ENCODE measurements around the gene PPRC1.
A peak's percentile ranks its signal among the peaks of the same experiment; 100 is the strongest.

Gene PPRC1

GRCh38 chr10:102117391-102118159 lies 15.3 kb upstream of the PPRC1 start:
- DNase-seq (ENCODE audit: low spot score) = peak; percentile 64

- no peak for DNase-seq (ENCODE audit: low spot score)
Measured at GRCh38 chr10:102118867-102119266, 14.0 kb upstream of the PPRC1 start.

GRCh38 chr10:102119417-102120141 lies 13.3 kb upstream of the PPRC1 start:
- peak; percentile 40 for DNase-seq (ENCODE audit: low spot score)

GRCh38 chr10:102120142-102120990 lies 12.5 kb upstream of the PPRC1 start, which contains the start of gene LDB1:
LDB1 (minus strand) TSS chr10:102120368; CDS start chr10:102120110, 258 bp downstream.
- peak; percentile 67 for DNase-seq (ENCODE audit: low spot score)

- DNase-seq (ENCODE audit: low spot score) = no peak
Measured at GRCh38 chr10:102120991-102121738, 11.7 kb upstream of the PPRC1 start.

GRCh38 chr10:102121739-102122372 lies 11.0 kb upstream of the PPRC1 start:
- no peak for DNase-seq (ENCODE audit: low spot score)

- DNase-seq (ENCODE audit: low spot score) = no peak
Measured at GRCh38 chr10:102122450-102122849, 10.4 kb upstream of the PPRC1 start.

GRCh38 chr10:102123223-102123622 lies 9.6 kb upstream of the PPRC1 start:
- no peak for DNase-seq (ENCODE audit: low spot score)

- DNase-seq (ENCODE audit: low spot score) = no peak
Measured at GRCh38 chr10:102131286-102132170, 1.3 kb upstream of the PPRC1 start.

GRCh38 chr10:102132193-102132562 lies 662 bp upstream of the PPRC1 start:
- no peak for DNase-seq (ENCODE audit: low spot score)

- DNase-seq (ENCODE audit: low spot score) = no peak
Measured at GRCh38 chr10:102133373-102134195, 744 bp downstream of the PPRC1 start.

- no peak for DNase-seq (ENCODE audit: low spot score)
Measured at GRCh38 chr10:102134416-102134815, 1.6 kb downstream of the PPRC1 start.

GRCh38 chr10:102135956-102136526 lies 3.2 kb downstream of the PPRC1 start:
- no peak for DNase-seq (ENCODE audit: low spot score)

GRCh38 chr10:102139281-102140110 lies 6.7 kb downstream of the PPRC1 start:
- no peak for DNase-seq (ENCODE audit: low spot score)

GRCh38 chr10:102140218-102140617 lies 7.4 kb downstream of the PPRC1 start:
- no peak for DNase-seq (ENCODE audit: low spot score)

GRCh38 chr10:102140913-102141540 lies 8.2 kb downstream of the PPRC1 start:
- DNase-seq (ENCODE audit: low spot score) = no peak

- no peak for DNase-seq (ENCODE audit: low spot score)
Measured at GRCh38 chr10:102141583-102142107, 8.8 kb downstream of the PPRC1 start.
